Esophagus muscularis mucosa (tissue), 4 donors: ENCODE data around the gene PLIN1. TPM values are rescaled to one million over a fixed set of nuclear protein-coding genes. Genes with fewer than 3 reads are reported as not detected.

ENCODE experiments used
- DNase-seq: peaks from one replicate; pipeline ENCODE4 v3.0.0-alpha.2; 2017; ENCODE audit errors: extremely low spot score
- H3K27ac ChIP-seq, 4 donors: fragments of 200-600 bp; sonication (generic); replicated peaks in 1 of 4; 1 replicate in 3 of 4; 2 replicates in 1 of 4; pipeline ENCODE4 v1.5.1; 2016 to 2019; ENCODE audit warnings: mild to moderate bottlenecking in 1 of 4
- H3K27me3 ChIP-seq, 4 donors: fragments of 200-600 bp; sonication (generic); one replicate each; pipeline versions ENCODE4 v1.5.1 to v1.6.0; 2016 to 2019
- H3K36me3 ChIP-seq, 4 donors: fragments of 200-600 bp; sonication (generic); one replicate each; pipeline ENCODE4 v1.5.1; 2016 to 2019
- H3K4me1 ChIP-seq, 4 donors: fragments of 200-600 bp; sonication (generic); one replicate each; pipeline ENCODE4 v1.5.1; 2016 to 2019
- H3K4me3 ChIP-seq, 4 donors: fragments of 200-600 bp; sonication (generic); 1 replicate in 2 of 4; 2 replicates in 2 of 4; pipeline ENCODE4 v1.5.1; 2016 to 2019; ENCODE audit warnings: mild to moderate bottlenecking in 4 of 4, moderate library complexity in 1 of 4
- H3K9me3 ChIP-seq, 4 donors: fragments of 200-600 bp; sonication (generic); 1 replicate in 3 of 4; 2 replicates in 1 of 4; pipeline ENCODE4 v1.5.1; 2016 to 2019
- EP300 ChIP-seq: sonication (generic); formaldehyde crosslinking; IDR thresholded peaks from one replicate; pipeline ENCODE4 v1.6.1; 2017; ENCODE audit warnings: antibody characterized with exemption
- POLR2A ChIP-seq: fragments of 450-650 bp; IDR thresholded peaks from one replicate; pipeline ENCODE4 v1.6.1; 2017; ENCODE audit warnings: antibody characterized with exemption, moderate library complexity, mild to moderate bottlenecking, low read depth
- POLR2AphosphoS5 ChIP-seq, 2 donors: sonication (generic); formaldehyde crosslinking; IDR thresholded peaks; one replicate each; pipeline ENCODE4 v1.6.1; 2017; ENCODE audit warnings: antibody characterized with exemption in 2 of 2
- WGBS: methylation state at CpG from one replicate; pipeline ENCODE4 v1.1.5; 2018; 5-methylcytosine and 5-hydroxymethylcytosine counted together
- intact Hi-C: fragments of 100-400 bp; cut with DNase I; formaldehyde crosslinking; loops from one replicate; pipeline ENCODE4 v1.15.1; 2023
- total RNA-seq, 4 donors: library from RNA; depleted of rRNA; stranded (reverse); fragments of >200 nt; gene quantifications; one replicate each; pipeline versions ENCODE4 v1.1.0 to v1.2.1, GENCODE V29; 2016
- TF ChIP-seq, protein P1 (sequence below), 3 experiments: fragments of 200-600 bp in 2 of 3; fragments of 450-650 bp in 1 of 3; sonication (generic) in 2 of 3; IDR thresholded peaks; one replicate each; pipeline ENCODE4 v1.5.1; 2017 to 2019; ENCODE audit warnings: antibody characterized with exemption in 3 of 3, mild to moderate bottlenecking in 2 of 3, moderate library complexity in 1 of 3

PLIN1 gene
- total RNA-seq, 4 donors from 2014 or later = 0.99 to 5.8 (median 2.8) TPM

- Histone ChIP-seq H3K9me3 (peaks cover 0 to 6% (median 0%) of the 10 kb centered on the region in 4 donors), H3K36me3 (no peaks in the 10 kb centered on the region), H3K27ac (no peak overlapping the region), H3K4me3 (no peak overlapping the region), H3K27me3 (no peaks in the 10 kb centered on the region), H3K4me1 (no peaks in the 10 kb centered on the region)
- no peak for TF ChIP-seq POLR2A
- no peak for TF ChIP-seq POLR2AphosphoS5 (IDR thresholded peaks at IDR 0.05)
- TF ChIP-seq, protein P1, sequence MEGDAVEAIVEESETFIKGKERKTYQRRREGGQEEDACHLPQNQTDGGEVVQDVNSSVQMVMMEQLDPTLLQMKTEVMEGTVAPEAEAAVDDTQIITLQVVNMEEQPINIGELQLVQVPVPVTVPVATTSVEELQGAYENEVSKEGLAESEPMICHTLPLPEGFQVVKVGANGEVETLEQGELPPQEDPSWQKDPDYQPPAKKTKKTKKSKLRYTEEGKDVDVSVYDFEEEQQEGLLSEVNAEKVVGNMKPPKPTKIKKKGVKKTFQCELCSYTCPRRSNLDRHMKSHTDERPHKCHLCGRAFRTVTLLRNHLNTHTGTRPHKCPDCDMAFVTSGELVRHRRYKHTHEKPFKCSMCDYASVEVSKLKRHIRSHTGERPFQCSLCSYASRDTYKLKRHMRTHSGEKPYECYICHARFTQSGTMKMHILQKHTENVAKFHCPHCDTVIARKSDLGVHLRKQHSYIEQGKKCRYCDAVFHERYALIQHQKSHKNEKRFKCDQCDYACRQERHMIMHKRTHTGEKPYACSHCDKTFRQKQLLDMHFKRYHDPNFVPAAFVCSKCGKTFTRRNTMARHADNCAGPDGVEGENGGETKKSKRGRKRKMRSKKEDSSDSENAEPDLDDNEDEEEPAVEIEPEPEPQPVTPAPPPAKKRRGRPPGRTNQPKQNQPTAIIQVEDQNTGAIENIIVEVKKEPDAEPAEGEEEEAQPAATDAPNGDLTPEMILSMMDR (IDR thresholded peaks at IDR 0.05) = no peak
- no peak for TF ChIP-seq EP300
- DNase-seq = no peak
- intact Hi-C loops = no loop called here
- WGBS = 79% methylated on average over 2 of the region's 2 CpGs
Measured at GRCh38 chr15:89714775-89715174, 35.6 kb upstream of the PLIN1 start.

DNA sequence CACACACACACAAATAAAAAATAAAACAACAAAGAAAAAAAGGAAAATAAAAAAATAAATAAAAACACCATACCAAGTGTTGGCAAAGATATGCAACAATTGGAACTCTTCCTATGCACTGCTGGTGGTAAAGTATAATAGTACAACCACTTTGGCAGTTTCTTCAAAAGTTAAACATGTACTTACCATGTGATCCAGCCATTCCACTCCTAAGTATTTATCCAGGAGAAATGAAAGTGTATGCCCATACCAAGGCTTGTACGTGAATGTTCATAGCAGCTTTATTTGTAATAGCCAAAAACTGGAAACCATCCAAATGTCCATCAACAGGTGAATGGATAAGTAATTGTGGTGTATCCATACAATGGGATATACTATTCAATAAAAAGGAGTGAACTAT, 28.4 kb upstream of the PLIN1 start:
- WGBS = 38% methylated on average over 1 of the region's 1 CpG
- TF ChIP-seq, protein P1 (IDR thresholded peaks at IDR 0.05) = no peak
- no peak for TF ChIP-seq EP300
- no peak for TF ChIP-seq POLR2A
- TF ChIP-seq POLR2AphosphoS5 (IDR thresholded peaks at IDR 0.05) = no peak
- intact Hi-C loops = no loop called here
- H3K27me3 ChIP-seq = no peaks in the 10 kb centered on the region
- H3K36me3 ChIP-seq = no peaks in the 10 kb centered on the region
- no peak overlapping the region for H3K4me3 ChIP-seq
- H3K9me3 ChIP-seq = peaks cover 0 to 6% (median 0%) of the 10 kb centered on the region in 4 donors
- no peak for DNase-seq
- peaks cover 0 to 4% (median 0%) of the 10 kb centered on the region in 4 donors for H3K4me1 ChIP-seq
- no peak overlapping the region for H3K27ac ChIP-seq

DNA sequence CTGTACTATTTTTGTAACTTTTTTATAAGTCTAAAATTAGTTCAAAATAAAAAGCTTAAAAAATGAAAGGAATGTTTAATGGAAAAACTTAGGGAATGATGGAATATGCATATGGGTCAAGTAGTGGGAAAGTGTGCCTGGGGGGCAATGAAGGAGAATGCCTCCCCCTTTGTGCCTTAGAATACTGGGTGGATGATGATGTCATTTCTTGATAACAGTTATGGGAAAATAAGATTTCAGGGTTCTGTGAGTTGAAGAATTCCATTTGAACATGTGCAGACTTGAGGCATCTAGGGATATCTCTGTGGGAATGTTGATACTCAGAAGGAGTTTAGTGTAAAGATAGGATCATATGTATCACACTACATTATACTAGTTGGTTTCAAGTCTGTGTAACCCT, 25.2 kb upstream of the PLIN1 start:
- Histone ChIP-seq H3K27me3 (no peaks in the 10 kb centered on the region), H3K9me3 (no peaks in the 10 kb centered on the region), H3K4me1 (peaks cover 0 to 4% (median 0%) of the 10 kb centered on the region in 4 donors), H3K4me3 (no peak overlapping the region), H3K27ac (no peak overlapping the region), H3K36me3 (no peaks in the 10 kb centered on the region)
- no peak for DNase-seq
- TF ChIP-seq, protein P1 (IDR thresholded peaks at IDR 0.05) = no peak
- TF ChIP-seq POLR2A (no peak), POLR2AphosphoS5 (IDR thresholded peaks at IDR 0.05) (no peak), EP300 (no peak)
- intact Hi-C loops = no loop called here

GRCh38 chr15:89695198-89695597, 16.0 kb upstream of the PLIN1 start:
- H3K4me3 ChIP-seq = no peak overlapping the region

More at GRCh38 chr15:89695198-89695597, 16.0 kb upstream of the PLIN1 start:
- TF ChIP-seq POLR2A (no peak), EP300 (no peak), POLR2AphosphoS5 (IDR thresholded peaks at IDR 0.05) (no peak)
- TF ChIP-seq, protein P1 (IDR thresholded peaks at IDR 0.05) = no peak
- Histone ChIP-seq H3K27me3 (no peaks in the 10 kb centered on the region), H3K4me1 (peaks cover 0 to 7% (median 3%) of the 10 kb centered on the region in 4 donors), H3K9me3 (no peaks in the 10 kb centered on the region), H3K27ac (no peak overlapping the region), H3K36me3 (no peaks in the 10 kb centered on the region)
- 79% methylated on average over 1 of the region's 1 CpG for WGBS
- DNase-seq = peak; percentile 29
- intact Hi-C loops = no loop called here
